HepG2 (cell line): ENCODE results near the gene SWI5. TPM values are rescaled to one million over a fixed set of nuclear protein-coding genes. Genes with fewer than 3 reads are reported as not detected.

Experiments
- BHLHE40 ChIP-seq: IDR thresholded peaks from 2 replicates; pipeline ENCODE4 v1.6.1; 2011; ENCODE audit warnings: low read length, improper control_type of control experiment
- MEF2D ChIP-seq: sonication (generic); formaldehyde crosslinking; IDR thresholded peaks from 2 replicates; pipeline ENCODE4 v1.5.1; 2020; ENCODE audit warnings: mild to moderate bottlenecking, missing genetic modification reagents
- POGZ ChIP-seq: sonication (generic); formaldehyde crosslinking; IDR thresholded peaks from 2 replicates; pipeline ENCODE4 v1.4.0; 2020; ENCODE audit warnings: mild to moderate bottlenecking, missing genetic modification reagents
- POLR2AphosphoS5 ChIP-seq: IDR thresholded peaks from 2 replicates; pipeline ENCODE4 v1.6.1; 2012; ENCODE audit warnings: low read depth, low read length
- RAD21 ChIP-seq: fragments of 450-650 bp; formaldehyde crosslinking; IDR thresholded peaks from 2 replicates; pipeline ENCODE4 v1.5.0; 2020; ENCODE audit warnings: mild to moderate bottlenecking
- RFX3 ChIP-seq: IDR thresholded peaks from 2 replicates; pipeline ENCODE4 v1.6.1; 2016; ENCODE audit warnings: missing biosample characterization, missing genetic modification reagents
- SALL2 ChIP-seq: sonication (generic); formaldehyde crosslinking; IDR thresholded peaks from 2 replicates; pipeline ENCODE4 v1.8.1; 2023; ENCODE audit warnings: mild to moderate bottlenecking, missing genetic modification reagents, inconsistent platforms
- ZNF17 ChIP-seq: sonication (generic); formaldehyde crosslinking; IDR thresholded peaks from 2 replicates; pipeline ENCODE4 v1.5.0; 2020; ENCODE audit warnings: mild to moderate bottlenecking, missing genetic modification reagents
- ZNF207 ChIP-seq: fragments of 450-650 bp; IDR thresholded peaks from 2 replicates; pipeline ENCODE4 v1.6.1; 2016; ENCODE audit warnings: antibody characterized with exemption, borderline replicate concordance
- ZNF430 ChIP-seq: sonication (generic); formaldehyde crosslinking; IDR thresholded peaks from 2 replicates; pipeline ENCODE4 v1.9.0; 2021; ENCODE audit warnings: mild to moderate bottlenecking, missing genetic modification reagents
- ZNF660 ChIP-seq: sonication (generic); formaldehyde crosslinking; IDR thresholded peaks from 2 replicates; pipeline ENCODE4 v1.5.1; 2020; ENCODE audit warnings: mild to moderate bottlenecking, low read depth, missing genetic modification reagents, borderline replicate concordance
- ZNF781 ChIP-seq: sonication (generic); formaldehyde crosslinking; IDR thresholded peaks from 2 replicates; pipeline ENCODE4 v1.5.1; 2020; ENCODE audit warnings: borderline replicate concordance, mild to moderate bottlenecking, missing genetic modification reagents; ENCODE audit errors: not compliant biosample characterization
- polyA plus RNA-seq, 8 experiments: library from polyadenylated mRNA; depleted of rRNA in 3 of 8; stranded (reverse) in 7 of 8; unstranded in 1 of 8; fragments of >200 nt; fragmentation: Illumina TruSeq in 4 of 8; extraction: Trizol in 4 of 8; gene quantifications; 2 replicates each; pipeline versions ENCODE4 v1.2.1 to v1.2.3, GENCODE V29; 2011 to 2016; ENCODE audit warnings: low read depth in 4 of 8, missing spikeins in 1 of 8, mixed read lengths in 1 of 8; ENCODE audit not compliant: insufficient read depth in 1 of 8
- total RNA-seq, 5 experiments: library from RNA; depleted of rRNA; stranded (reverse); fragments of >200 nt; fragmentation: Illumina TruSeq; extraction: Trizol; gene quantifications; 2 replicates each; pipeline ENCODE4 v1.2.3, GENCODE V29; 2016; ENCODE audit warnings: low read depth in 1 of 5
- TF ChIP-seq, protein P1 (sequence below): sonication (generic); formaldehyde crosslinking; IDR thresholded peaks from 2 replicates; pipeline ENCODE4 v1.8.0; 2022; ENCODE audit warnings: mild to moderate bottlenecking, missing genetic modification reagents, moderate library complexity
- TF ChIP-seq, protein P2 (sequence below): sonication (generic); formaldehyde crosslinking; conservative IDR thresholded peaks from 2 replicates; pipeline ENCODE4 v1.8.0; 2022; ENCODE audit warnings: missing genetic modification reagents
- TF ChIP-seq, protein P3 (sequence below): sonication (generic); formaldehyde crosslinking; IDR thresholded peaks from 2 replicates; pipeline ENCODE4 v1.5.0; 2020; ENCODE audit warnings: mild to moderate bottlenecking, missing genetic modification reagents
- TF ChIP-seq, protein P4 (sequence below): sonication (generic); formaldehyde crosslinking; IDR thresholded peaks from 2 replicates; pipeline ENCODE4 v1.4.0; 2020; ENCODE audit warnings: missing genetic modification reagents, borderline replicate concordance
- TF ChIP-seq, protein P5 (sequence below): sonication (generic); formaldehyde crosslinking; IDR thresholded peaks from 2 replicates; pipeline ENCODE4 v1.4.0; 2020; ENCODE audit warnings: mild to moderate bottlenecking, missing genetic modification reagents

Gene SWI5
- total and polyA plus RNA-seq, 2 of the 13 experiments (the other 11 are each of a cell fraction or from before 2014, with no cell fraction given): 39.2 to 41.0 TPM

DNA sequence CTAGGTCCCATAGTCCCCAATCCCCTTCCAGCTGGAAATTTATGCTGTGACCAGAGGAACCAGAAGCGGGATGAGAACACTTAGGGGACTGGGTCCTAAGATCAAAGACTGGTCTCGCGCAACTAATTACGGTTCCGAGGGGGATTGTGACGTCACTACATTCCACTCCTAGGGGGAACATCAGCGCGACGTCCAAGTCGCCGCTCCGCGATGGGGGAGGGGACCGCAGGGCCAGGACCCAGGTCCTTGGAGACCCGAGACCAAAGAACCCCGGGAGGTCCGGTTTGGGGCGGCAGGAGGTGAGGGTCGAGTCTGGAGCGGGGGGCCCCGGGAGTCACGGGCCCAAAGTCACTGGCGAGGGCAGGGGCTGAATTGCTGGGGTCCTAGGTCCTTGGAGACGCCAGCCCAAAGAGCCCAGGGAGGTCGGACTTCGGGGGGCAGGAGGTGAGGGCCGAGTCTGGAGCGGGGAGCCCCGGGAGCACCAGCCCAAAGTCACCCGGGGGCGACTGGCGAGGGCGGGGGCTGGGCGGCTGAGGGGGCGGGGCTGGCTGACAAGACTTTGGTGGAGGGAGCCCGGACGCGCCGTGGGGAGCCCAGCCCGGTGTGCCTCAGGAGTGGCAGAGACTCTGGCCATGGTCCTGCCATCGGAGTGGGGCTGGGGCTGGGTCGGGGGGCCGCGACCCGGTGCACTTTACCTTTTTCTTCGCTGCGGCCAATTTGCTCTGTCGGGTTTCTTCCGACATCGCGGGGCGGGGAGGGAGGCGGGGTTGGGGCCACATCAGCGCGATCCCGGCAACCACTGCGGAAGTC, 673 bp upstream of the SWI5 start, which contains the start of gene GOLGA2 (continued):
- TF ChIP-seq, protein P1, sequence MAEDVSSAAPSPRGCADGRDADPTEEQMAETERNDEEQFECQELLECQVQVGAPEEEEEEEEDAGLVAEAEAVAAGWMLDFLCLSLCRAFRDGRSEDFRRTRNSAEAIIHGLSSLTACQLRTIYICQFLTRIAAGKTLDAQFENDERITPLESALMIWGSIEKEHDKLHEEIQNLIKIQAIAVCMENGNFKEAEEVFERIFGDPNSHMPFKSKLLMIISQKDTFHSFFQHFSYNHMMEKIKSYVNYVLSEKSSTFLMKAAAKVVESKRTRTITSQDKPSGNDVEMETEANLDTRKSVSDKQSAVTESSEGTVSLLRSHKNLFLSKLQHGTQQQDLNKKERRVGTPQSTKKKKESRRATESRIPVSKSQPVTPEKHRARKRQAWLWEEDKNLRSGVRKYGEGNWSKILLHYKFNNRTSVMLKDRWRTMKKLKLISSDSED (CRISPR knock-in tag): no peak
- TF ChIP-seq POLR2AphosphoS5: 0 out of 2 replicates have a peak, but pooled peaks have one; percentile 10
- no peak for TF ChIP-seq ZNF207
- TF ChIP-seq, protein P2, sequence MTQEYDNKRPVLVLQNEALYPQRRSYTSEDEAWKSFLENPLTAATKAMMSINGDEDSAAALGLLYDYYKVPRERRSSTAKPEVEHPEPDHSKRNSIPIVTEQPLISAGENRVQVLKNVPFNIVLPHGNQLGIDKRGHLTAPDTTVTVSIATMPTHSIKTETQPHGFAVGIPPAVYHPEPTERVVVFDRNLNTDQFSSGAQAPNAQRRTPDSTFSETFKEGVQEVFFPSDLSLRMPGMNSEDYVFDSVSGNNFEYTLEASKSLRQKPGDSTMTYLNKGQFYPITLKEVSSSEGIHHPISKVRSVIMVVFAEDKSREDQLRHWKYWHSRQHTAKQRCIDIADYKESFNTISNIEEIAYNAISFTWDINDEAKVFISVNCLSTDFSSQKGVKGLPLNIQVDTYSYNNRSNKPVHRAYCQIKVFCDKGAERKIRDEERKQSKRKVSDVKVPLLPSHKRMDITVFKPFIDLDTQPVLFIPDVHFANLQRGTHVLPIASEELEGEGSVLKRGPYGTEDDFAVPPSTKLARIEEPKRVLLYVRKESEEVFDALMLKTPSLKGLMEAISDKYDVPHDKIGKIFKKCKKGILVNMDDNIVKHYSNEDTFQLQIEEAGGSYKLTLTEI (CRISPR knock-in tag): no peak
- peak; percentile 31 for TF ChIP-seq SALL2
- TF ChIP-seq RAD21 (CRISPR knock-in tag): no peak
- TF ChIP-seq, protein P3, sequence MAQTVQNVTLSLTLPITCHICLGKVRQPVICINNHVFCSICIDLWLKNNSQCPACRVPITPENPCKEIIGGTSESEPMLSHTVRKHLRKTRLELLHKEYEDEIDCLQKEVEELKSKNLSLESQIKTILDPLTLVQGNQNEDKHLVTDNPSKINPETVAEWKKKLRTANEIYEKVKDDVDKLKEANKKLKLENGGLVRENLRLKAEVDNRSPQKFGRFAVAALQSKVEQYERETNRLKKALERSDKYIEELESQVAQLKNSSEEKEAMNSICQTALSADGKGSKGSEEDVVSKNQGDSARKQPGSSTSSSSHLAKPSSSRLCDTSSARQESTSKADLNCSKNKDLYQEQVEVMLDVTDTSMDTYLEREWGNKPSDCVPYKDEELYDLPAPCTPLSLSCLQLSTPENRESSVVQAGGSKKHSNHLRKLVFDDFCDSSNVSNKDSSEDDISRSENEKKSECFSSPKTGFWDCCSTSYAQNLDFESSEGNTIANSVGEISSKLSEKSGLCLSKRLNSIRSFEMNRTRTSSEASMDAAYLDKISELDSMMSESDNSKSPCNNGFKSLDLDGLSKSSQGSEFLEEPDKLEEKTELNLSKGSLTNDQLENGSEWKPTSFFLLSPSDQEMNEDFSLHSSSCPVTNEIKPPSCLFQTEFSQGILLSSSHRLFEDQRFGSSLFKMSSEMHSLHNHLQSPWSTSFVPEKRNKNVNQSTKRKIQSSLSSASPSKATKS (CRISPR knock-in tag): no peak
- TF ChIP-seq POGZ (CRISPR knock-in tag): no peak
- TF ChIP-seq ZNF660 (CRISPR knock-in tag): no peak
- TF ChIP-seq RFX3: no peak
- no peak for TF ChIP-seq BHLHE40
- no peak for TF ChIP-seq ZNF781 (CRISPR knock-in tag)
- peak; percentile 54; the same call in 1 of the 2 replicates for TF ChIP-seq ZNF430 (CRISPR knock-in tag)
- TF ChIP-seq, protein P4, sequence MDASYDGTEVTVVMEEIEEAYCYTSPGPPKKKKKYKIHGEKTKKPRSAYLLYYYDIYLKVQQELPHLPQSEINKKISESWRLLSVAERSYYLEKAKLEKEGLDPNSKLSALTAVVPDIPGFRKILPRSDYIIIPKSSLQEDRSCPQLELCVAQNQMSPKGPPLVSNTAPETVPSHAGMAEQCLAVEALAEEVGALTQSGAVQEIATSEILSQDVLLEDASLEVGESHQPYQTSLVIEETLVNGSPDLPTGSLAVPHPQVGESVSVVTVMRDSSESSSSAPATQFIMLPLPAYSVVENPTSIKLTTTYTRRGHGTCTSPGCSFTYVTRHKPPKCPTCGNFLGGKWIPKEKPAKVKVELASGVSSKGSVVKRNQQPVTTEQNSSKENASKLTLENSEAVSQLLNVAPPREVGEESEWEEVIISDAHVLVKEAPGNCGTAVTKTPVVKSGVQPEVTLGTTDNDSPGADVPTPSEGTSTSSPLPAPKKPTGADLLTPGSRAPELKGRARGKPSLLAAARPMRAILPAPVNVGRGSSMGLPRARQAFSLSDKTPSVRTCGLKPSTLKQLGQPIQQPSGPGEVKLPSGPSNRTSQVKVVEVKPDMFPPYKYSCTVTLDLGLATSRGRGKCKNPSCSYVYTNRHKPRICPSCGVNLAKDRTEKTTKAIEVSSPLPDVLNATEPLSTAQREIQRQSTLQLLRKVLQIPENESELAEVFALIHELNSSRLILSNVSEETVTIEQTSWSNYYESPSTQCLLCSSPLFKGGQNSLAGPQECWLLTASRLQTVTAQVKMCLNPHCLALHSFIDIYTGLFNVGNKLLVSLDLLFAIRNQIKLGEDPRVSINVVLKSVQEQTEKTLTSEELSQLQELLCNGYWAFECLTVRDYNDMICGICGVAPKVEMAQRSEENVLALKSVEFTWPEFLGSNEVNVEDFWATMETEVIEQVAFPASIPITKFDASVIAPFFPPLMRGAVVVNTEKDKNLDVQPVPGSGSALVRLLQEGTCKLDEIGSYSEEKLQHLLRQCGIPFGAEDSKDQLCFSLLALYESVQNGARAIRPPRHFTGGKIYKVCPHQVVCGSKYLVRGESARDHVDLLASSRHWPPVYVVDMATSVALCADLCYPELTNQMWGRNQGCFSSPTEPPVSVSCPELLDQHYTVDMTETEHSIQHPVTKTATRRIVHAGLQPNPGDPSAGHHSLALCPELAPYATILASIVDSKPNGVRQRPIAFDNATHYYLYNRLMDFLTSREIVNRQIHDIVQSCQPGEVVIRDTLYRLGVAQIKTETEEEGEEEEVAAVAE: 0 out of 2 replicates have a peak, but pooled peaks have one; percentile 5
- TF ChIP-seq, protein P5, sequence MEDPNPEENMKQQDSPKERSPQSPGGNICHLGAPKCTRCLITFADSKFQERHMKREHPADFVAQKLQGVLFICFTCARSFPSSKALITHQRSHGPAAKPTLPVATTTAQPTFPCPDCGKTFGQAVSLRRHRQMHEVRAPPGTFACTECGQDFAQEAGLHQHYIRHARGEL (CRISPR knock-in tag): no peak
- TF ChIP-seq MEF2D (CRISPR knock-in tag): no peak
- TF ChIP-seq ZNF17 (CRISPR knock-in tag): no peak
